NCI-H1436 (cell line): ENCODE measurements around the gene DENND2C.

Source experiments
- DNase-seq: peaks from one replicate; lab custom pipeline; 2025; lab: John Stamatoyannopoulos, UW

The DENND2C gene

GRCh38 chr1:114669562-114670082 lies at the start of gene DENND2C:
TSS of gene DENND2C (minus strand) at chr1:114670049. CDS start at chr1:114625984, 44,065 bp downstream.
- no peak for DNase-seq

GRCh38 chr1:114719424-114719787 lies 49.6 kb upstream of the DENND2C start:
- no peak for DNase-seq

- no peak for DNase-seq
Measured at GRCh38 chr1:114718661-114719423, 49.0 kb upstream of the DENND2C start.

GRCh38 chr1:114716304-114717170 lies 46.7 kb upstream of the DENND2C start, which contains the start of gene NRAS:
TSS of gene NRAS (minus strand) at chr1:114716771. CDS start at chr1:114716160, 611 bp downstream.
- peak; percentile 83 for DNase-seq

- DNase-seq, result no peak
Measured at GRCh38 chr1:114715952-114716303, 46.1 kb upstream of the DENND2C start.

GRCh38 chr1:114712977-114713376 lies 43.1 kb upstream of the DENND2C start:
- no peak for DNase-seq

GRCh38 chr1:114710360-114710759 lies 40.5 kb upstream of the DENND2C start:
- DNase-seq, result no peak

GRCh38 chr1:114707604-114708003 lies 37.8 kb upstream of the DENND2C start:
- no peak for DNase-seq

- DNase-seq, result no peak
Measured at GRCh38 chr1:114703242-114703641, 33.4 kb upstream of the DENND2C start.

- no peak for DNase-seq
Measured at GRCh38 chr1:114702737-114703136, 32.9 kb upstream of the DENND2C start.

- no peak for DNase-seq
Measured at GRCh38 chr1:114701931-114702330, 32.1 kb upstream of the DENND2C start.

- no peak for DNase-seq
Measured at GRCh38 chr1:114700036-114700600, 30.3 kb upstream of the DENND2C start.

GRCh38 chr1:114696810-114697209 lies 27.0 kb upstream of the DENND2C start:
- DNase-seq, result no peak

GRCh38 chr1:114695430-114696058 lies 25.7 kb upstream of the DENND2C start, which contains the start of gene AMPD1:
TSS of gene AMPD1 (minus strand) at chr1:114695546. CDS start at chr1:114695471, 75 bp downstream.
- no peak for DNase-seq

- no peak for DNase-seq
Measured at GRCh38 chr1:114694540-114695310, 24.9 kb upstream of the DENND2C start.

GRCh38 chr1:114692947-114693346 lies 23.1 kb upstream of the DENND2C start:
- DNase-seq, result no peak

- DNase-seq, result no peak
Measured at GRCh38 chr1:114691061-114691460, 21.2 kb upstream of the DENND2C start.

- DNase-seq, result no peak
Measured at GRCh38 chr1:114690148-114690547, 20.3 kb upstream of the DENND2C start.

GRCh38 chr1:114688526-114688925 lies 18.7 kb upstream of the DENND2C start:
- no peak for DNase-seq

GRCh38 chr1:114685851-114686250 lies 16.0 kb upstream of the DENND2C start:
- no peak for DNase-seq

- DNase-seq, result no peak
Measured at GRCh38 chr1:114677691-114678090, 7.8 kb upstream of the DENND2C start.
